Measurements from ENCODE around the gene DLGAP1. TPM values are rescaled to one million over a fixed set of nuclear protein-coding genes. Genes with fewer than 3 reads are reported as not detected.

Gene DLGAP1
- total RNA-seq, 1 donor from 2014 or later, result 0.05 TPM

- Mint-ChIP-seq H3K4me1 (ENCODE audit: unreplicated experiment) (peaks cover 26% of the 10 kb centered on the region), H3K27ac (ENCODE audit: unreplicated experiment) (peak overlapping the region; percentile 99), H3K9me3 (ENCODE audit: unreplicated experiment) (no peaks in the 10 kb centered on the region), H3K4me3 (ENCODE audit: unreplicated experiment) (peak overlapping the region; percentile 87), H3K27me3 (ENCODE audit: unreplicated experiment) (no peaks in the 10 kb centered on the region), H3K36me3 (ENCODE audit: unreplicated experiment) (no peaks in the 10 kb centered on the region)
- TF ChIP-seq CTCF (IDR thresholded peaks at IDR 0.05), result no peak
- peak; percentile 98 for DNase-seq (ENCODE audit: extremely low spot score, unreplicated experiment)
Measured at GRCh38 chr18:3447895-3448837, 1006.9 kb downstream of the DLGAP1 start.

GRCh38 chr18:3447068-3447894 lies 1007.8 kb downstream of the DLGAP1 start:
- Mint-ChIP-seq H3K27me3 (ENCODE audit: unreplicated experiment) (no peaks in the 10 kb centered on the region), H3K4me1 (ENCODE audit: unreplicated experiment) (peaks cover 20% of the 10 kb centered on the region), H3K36me3 (ENCODE audit: unreplicated experiment) (no peaks in the 10 kb centered on the region), H3K4me3 (ENCODE audit: unreplicated experiment) (peak overlapping the region; percentile 87), H3K27ac (ENCODE audit: unreplicated experiment) (peak overlapping the region; percentile 99), H3K9me3 (ENCODE audit: unreplicated experiment) (no peaks in the 10 kb centered on the region)
- peak; percentile 85 for DNase-seq (ENCODE audit: extremely low spot score, unreplicated experiment)
- no peak for TF ChIP-seq CTCF (IDR thresholded peaks at IDR 0.05)

Small RNAs within 50 kb of the gene (microRNA-seq; reads per million reads assigned to microRNA genes)
- gene MIR6718 (ENCODE audit: unreplicated experiment), result not detected
